ENCODE data around the gene PLEKHA1. TPM values are rescaled to one million over a fixed set of nuclear protein-coding genes. Genes with fewer than 3 reads are reported as not detected.

Gene PLEKHA1
- total RNA-seq, 1 donor from 2014 or later = 50.4 TPM

DNA sequence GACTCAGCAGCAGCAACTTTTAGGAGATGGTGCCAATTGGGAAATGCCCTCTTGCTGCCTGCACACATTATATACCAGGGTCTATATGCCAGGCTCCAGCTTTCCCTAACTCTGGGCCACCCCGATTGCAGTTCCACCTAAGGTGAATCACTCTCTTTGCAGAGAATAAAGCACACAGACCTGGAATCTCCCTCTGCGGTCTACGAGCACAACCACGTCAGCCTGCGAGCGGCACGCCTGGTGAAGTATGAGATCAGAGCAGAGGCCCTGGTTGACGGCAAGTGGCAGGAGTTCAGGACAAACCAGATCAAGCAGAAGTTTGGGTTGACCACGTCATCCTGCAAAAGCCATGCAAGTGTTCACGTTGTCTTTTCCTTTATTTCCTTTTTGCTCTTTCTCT lies 38.2 kb upstream of the PLEKHA1 start:
- Histone ChIP-seq H3K4me3 (no peak overlapping the region), H3K4me1 (peaks cover 34% of the 10 kb centered on the region), H3K27me3 (ENCODE audit: low read depth) (no peaks in the 10 kb centered on the region), H3K27ac (replicated peaks) (no peak overlapping the region), H3K9me3 (replicated peaks) (no peaks in the 10 kb centered on the region), H3K36me3 (no peaks in the 10 kb centered on the region)
- intact Hi-C loops (cut with micrococcal nuclease) = no loop called here
- no peak for DNase-seq
- TF ChIP-seq, protein P1, sequence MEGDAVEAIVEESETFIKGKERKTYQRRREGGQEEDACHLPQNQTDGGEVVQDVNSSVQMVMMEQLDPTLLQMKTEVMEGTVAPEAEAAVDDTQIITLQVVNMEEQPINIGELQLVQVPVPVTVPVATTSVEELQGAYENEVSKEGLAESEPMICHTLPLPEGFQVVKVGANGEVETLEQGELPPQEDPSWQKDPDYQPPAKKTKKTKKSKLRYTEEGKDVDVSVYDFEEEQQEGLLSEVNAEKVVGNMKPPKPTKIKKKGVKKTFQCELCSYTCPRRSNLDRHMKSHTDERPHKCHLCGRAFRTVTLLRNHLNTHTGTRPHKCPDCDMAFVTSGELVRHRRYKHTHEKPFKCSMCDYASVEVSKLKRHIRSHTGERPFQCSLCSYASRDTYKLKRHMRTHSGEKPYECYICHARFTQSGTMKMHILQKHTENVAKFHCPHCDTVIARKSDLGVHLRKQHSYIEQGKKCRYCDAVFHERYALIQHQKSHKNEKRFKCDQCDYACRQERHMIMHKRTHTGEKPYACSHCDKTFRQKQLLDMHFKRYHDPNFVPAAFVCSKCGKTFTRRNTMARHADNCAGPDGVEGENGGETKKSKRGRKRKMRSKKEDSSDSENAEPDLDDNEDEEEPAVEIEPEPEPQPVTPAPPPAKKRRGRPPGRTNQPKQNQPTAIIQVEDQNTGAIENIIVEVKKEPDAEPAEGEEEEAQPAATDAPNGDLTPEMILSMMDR (IDR thresholded peaks at IDR 0.05; ENCODE audit: borderline replicate concordance) = no peak

DNA sequence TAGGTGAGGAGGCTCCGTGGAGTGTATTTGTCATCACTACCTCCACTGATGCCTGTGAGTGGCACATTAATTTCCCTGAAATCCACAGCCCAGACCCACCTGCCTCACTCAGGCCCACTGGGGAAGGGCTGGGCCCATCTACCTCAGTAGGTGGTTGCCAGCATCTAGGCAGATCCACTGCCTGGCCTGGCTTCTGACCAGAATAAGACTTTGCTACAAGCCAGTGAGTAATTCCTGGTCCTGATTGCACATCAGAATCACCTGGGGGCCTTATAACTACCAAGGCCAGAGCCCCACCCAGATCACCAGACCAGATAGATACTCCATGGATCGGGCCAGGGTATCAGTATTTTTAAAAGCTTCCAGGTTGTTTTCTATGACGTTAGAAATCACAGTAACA lies 37.5 kb upstream of the PLEKHA1 start:
- no peaks in the 10 kb centered on the region for H3K9me3 ChIP-seq (replicated peaks)
- TF ChIP-seq, protein P1 (IDR thresholded peaks at IDR 0.05; ENCODE audit: borderline replicate concordance) = no peak
- H3K27ac ChIP-seq (replicated peaks) = no peak overlapping the region
- intact Hi-C loops (cut with micrococcal nuclease) = no loop called here
- DNase-seq = no peak
- peaks cover 40% of the 10 kb centered on the region for H3K4me1 ChIP-seq
- no peaks in the 10 kb centered on the region for H3K36me3 ChIP-seq
- no peaks in the 10 kb centered on the region for H3K27me3 ChIP-seq (ENCODE audit: low read depth)
- no peak overlapping the region for H3K4me3 ChIP-seq

DNA sequence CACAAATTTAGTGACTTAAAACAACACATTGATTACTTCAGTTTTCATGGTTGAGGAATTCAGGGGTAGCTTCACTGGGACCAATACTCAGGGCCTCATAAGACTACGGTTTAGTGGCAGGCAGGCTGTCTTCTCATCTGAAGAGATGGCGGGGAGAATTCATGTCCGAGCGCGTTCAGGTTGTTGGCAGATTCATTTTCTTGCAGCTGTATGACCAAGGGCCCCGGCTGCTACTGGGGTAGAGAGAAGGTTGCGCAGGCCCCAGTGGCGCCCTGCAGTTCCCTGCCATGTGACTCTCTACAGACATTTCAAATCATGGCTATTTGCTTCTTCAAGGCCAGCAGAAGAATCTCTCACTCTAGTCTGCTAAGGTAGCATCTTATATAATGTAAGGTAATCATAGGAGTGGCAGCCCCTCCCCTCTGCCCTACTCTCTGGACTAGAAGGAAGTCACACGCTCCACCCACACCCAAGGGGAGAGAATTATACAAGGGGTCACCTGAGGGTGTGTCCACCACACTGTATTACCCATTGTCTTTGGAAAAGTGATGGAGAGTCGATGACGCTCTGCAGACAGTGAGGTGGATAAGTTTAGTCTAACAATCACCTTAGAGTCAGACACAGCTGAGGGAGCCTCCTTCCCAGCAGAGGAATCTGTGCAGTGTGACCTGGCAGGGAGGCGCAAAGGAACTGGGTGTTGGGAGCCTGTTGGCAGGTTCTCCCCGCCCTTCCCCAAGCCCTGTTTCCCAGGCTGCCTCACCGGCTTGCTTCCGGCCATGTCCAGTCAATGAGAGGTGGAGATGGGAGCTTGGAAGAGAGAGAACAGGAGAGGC lies 35.7 kb upstream of the PLEKHA1 start:
- H3K9me3 ChIP-seq (replicated peaks) = no peaks in the 10 kb centered on the region
- peak overlapping the region; percentile 42 for H3K27ac ChIP-seq (replicated peaks)
- DNase-seq = no peak
- intact Hi-C loops (cut with micrococcal nuclease) = no loop called here
- TF ChIP-seq, protein P1 (IDR thresholded peaks at IDR 0.05; ENCODE audit: borderline replicate concordance) = no peak
- no peak overlapping the region for H3K4me3 ChIP-seq
- H3K27me3 ChIP-seq (ENCODE audit: low read depth) = no peaks in the 10 kb centered on the region
- H3K4me1 ChIP-seq = peaks cover 53% of the 10 kb centered on the region
- no peaks in the 10 kb centered on the region for H3K36me3 ChIP-seq

DNA sequence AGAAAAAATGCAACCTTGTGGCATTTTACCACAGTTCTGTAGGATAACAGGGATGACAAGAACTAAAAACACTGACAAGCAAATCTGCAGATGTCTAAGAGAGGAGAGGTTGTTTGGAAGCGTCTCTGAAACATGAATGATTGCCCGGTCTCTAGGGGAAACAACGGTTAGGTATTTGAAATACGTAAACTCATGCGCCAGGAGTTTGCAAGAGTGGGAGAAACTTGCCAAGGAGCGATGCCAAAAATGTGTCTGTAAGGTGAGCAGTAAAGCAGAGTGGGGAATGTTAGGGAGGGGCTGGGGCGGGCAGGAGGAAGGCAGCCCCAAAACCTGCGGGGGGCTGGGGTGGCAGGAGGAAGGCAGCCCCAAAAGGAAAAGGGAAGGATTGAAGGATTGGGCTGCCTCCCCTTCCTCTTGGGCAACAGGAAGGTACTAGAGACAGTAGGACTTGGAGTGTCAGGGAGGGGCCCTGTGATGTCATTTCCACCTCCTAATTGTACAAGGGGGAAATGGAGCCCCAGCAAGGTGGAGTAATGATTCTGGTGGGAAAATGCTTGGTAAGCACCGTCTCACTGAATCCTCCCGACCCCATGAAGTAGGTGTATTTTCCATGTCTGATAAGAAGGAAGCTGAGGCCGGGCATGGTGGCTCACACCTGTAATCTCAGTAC lies 33.2 kb upstream of the PLEKHA1 start:
- Histone ChIP-seq H3K27ac (replicated peaks) (peak overlapping the region; percentile 84), H3K9me3 (replicated peaks) (no peaks in the 10 kb centered on the region), H3K27me3 (ENCODE audit: low read depth) (no peaks in the 10 kb centered on the region), H3K4me1 (peaks cover 64% of the 10 kb centered on the region), H3K36me3 (no peaks in the 10 kb centered on the region), H3K4me3 (peak overlapping the region; percentile 14)
- TF ChIP-seq, protein P1 (IDR thresholded peaks at IDR 0.05; ENCODE audit: borderline replicate concordance) = no peak
- peak; percentile 36 for DNase-seq
- intact Hi-C loops (cut with micrococcal nuclease) = loop anchor here (5.0 kb wide), 2 partner anchors 96 to 226 kb away; no protein-coding TSS in a partner anchor

DNA sequence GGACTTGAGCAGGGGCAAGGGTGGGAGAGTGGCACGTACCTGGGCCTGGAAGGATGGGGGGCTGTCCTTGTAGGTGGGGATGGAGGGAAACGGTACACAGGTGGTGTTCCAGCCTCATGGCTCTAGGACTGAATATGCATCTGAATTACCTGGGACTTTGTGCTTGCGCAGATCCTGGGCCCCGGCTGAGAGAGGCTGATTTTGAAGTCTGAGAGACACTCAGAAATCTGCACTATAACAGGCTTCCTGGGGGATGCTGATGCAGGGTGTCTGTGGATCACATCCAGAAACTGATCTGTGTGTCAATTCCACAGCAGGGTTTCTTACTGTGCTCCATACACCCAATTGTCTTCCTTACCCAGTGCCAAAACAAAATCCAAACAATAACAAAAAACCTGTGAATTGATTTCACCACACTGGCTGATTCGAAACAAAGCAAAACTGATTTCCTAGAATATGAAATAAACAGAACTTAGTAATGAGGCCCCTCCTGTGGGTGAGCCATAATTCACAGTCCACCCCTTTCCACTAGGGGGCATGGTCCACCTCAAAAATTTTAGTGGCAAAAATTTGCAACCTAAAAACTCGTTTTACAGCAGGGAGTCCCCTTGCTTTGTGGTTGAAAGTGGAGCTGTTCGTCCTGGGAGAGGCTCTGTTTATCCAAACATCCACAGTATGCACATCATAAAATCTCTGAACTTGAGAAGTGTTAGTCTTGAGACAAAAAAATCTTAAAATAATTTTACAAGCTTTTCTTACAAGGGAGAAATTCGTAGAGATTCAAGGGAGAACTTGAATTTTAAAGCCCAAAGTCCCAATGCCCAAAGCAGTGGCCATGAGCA lies 32.0 kb upstream of the PLEKHA1 start:
- peaks cover 64% of the 10 kb centered on the region for H3K4me1 ChIP-seq
- no peaks in the 10 kb centered on the region for H3K36me3 ChIP-seq
- H3K9me3 ChIP-seq (replicated peaks) = no peaks in the 10 kb centered on the region
- no peak overlapping the region for H3K4me3 ChIP-seq
- TF ChIP-seq, protein P1 (IDR thresholded peaks at IDR 0.05; ENCODE audit: borderline replicate concordance) = peak; percentile 89
- intact Hi-C loops (cut with micrococcal nuclease) = loop anchor here (2.0 to 5.0 kb wide), 3 partner anchors 44 to 225 kb away; no protein-coding TSS in a partner anchor
- H3K27me3 ChIP-seq (ENCODE audit: low read depth) = no peaks in the 10 kb centered on the region
- DNase-seq = no peak
- H3K27ac ChIP-seq (replicated peaks) = peak overlapping the region; percentile 84
